HL-60/S4 treated with retinoic acid at 250 ng/mL for 4 days and 3 days (cell line): ENCODE data around the gene MOV10.

Source experiments
- in situ Hi-C: fragments of 300-500 bp; cut with MboI; formaldehyde crosslinking; loops from 2 replicates; pipeline ENCODE4 v1.7.0; 2022; ENCODE audit warnings: low sequenced_read_pairs

Gene MOV10

DNA sequence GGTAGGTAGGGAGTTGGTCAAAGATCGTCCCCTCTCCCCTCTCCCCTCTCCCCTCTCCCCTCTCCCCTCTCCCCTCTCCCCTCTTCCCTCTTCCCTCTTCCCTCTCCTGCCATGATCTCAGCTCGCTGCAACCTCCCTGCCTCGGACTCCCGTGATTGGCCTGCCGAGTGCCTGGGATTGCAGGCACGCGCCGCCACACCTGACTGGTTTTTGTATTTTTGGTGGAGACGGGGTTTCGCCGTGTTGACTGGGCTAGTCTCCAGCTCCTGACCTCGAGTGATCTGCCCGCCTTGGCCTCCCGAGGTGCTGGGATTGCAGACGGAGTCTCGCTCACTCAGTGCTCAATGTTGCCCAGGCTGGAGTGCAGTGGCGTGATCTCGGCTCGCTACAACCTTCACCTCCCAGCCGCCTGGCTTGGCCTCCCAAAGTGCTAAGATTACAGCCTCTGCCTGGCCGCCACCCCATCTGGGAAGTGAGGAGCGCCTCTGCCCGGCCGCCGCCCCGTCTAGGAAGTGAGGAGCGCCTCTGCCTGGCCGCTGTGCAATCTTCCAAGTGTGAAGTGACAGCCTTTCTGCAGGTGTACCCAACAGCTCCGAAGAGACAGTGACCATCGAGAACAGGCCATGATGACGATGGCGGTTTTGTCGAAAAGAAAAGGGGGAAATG lies 54.0 kb downstream of the MOV10 start:
- in situ Hi-C loops: loop anchor here (25.0 kb wide), 1 partner anchor 959 kb away; no protein-coding TSS in a partner anchor

DNA sequence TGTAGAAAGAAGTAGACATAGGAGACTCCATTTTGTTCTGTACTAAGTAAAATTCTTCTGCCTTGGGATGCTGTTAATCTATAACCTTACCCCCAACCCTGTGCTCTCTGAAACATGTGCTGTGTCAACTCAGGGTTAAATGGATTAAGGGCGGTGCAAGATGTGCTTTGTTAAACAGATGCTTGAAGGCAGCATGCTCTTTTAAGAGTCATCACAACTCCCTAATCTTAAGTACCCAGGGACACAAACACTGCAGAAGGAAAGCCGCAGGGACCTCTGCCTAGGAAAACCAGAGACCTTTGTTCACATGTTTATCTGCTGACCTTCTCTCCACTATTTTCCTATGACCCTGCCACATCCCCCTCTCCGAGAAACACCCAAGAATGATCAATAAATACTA lies 54.6 kb downstream of the MOV10 start:
- in situ Hi-C loops: loop anchor here (25.0 kb wide), 1 partner anchor 958 kb away; no protein-coding TSS in a partner anchor

DNA sequence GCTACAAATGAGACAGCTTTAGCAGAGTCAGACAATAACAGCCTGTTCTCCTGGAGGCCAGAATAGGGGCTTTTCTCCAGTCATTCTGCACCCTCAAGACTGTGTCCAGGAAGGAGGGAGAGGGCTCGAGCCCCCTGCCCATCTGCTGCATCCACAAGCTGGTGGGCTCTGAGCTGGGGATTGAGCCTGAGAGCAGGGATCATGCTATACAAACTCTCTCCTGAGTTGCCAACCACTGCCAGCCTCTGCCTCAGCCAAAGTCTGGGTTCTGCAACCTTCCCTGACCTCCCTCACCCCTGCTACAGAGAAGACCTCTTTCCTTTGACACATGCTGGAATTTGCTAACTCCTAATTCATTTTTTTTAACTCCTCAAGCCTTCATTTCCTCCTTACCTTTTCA lies 55.5 kb downstream of the MOV10 start:
- in situ Hi-C loops: loop anchor here (25.0 kb wide), 1 partner anchor 957 kb away; no protein-coding TSS in a partner anchor

DNA sequence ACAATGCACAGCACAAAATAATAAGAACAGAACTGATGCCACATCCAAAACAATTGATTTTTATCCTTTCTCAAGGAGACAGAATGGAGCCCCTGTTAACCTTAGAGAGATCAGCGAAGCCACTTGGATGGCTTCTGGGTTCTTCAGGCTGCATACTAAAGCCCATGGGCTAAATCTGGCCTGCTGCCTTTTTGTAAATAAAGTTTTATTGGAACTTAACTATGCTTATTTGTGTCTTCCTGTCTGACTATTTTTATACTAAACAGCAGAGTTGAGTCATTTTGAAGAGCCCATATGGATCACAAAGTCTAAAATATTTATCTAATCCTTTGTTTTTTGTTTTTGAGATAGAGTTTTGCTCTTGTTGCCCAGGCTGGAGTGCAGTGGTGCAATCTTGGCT lies 57.0 kb downstream of the MOV10 start:
- in situ Hi-C loops: loop anchor here (25.0 kb wide), 1 partner anchor 956 kb away; no protein-coding TSS in a partner anchor

DNA sequence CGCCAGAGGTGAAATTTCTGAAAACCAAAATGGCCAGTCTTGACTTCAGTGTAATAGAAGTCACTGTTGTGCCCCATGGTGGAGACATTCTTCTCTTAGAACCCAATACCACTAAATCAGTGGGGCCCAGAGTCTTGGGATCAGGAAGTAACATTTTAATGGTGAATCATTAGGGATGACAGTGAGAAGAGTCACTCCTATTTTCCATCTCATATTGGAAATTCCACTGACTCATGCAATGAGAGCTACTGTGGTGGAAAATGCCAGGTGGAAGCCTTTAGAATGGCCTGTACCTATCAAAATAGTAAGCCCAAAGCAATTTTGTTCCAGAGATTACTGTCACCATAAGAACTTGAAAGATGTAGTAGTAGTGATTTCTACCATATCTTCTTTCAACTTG lies 61.3 kb downstream of the MOV10 start:
- in situ Hi-C loops: loop anchor here (25.0 kb wide), 1 partner anchor 952 kb away; no protein-coding TSS in a partner anchor

DNA sequence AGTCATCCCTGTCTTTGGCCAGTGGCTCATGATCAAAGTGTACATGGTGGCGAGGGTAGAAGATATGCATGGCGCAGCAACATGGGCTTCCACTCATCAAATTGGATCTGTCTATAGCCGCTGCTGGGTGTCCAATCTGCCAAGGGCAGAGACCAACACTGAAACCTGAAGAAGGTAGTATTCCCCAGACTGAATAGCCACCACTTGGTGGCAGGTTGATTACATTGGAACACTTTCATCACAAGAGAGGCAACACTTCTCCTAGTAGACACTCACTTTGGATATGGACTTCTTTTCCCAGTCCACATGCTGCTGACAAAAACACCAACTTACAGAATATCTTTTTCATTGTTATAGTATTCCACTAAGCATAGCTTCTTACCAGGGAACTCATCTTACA lies 63.1 kb downstream of the MOV10 start:
- in situ Hi-C loops: loop anchor here (25.0 kb wide), 1 partner anchor 950 kb away; no protein-coding TSS in a partner anchor

DNA sequence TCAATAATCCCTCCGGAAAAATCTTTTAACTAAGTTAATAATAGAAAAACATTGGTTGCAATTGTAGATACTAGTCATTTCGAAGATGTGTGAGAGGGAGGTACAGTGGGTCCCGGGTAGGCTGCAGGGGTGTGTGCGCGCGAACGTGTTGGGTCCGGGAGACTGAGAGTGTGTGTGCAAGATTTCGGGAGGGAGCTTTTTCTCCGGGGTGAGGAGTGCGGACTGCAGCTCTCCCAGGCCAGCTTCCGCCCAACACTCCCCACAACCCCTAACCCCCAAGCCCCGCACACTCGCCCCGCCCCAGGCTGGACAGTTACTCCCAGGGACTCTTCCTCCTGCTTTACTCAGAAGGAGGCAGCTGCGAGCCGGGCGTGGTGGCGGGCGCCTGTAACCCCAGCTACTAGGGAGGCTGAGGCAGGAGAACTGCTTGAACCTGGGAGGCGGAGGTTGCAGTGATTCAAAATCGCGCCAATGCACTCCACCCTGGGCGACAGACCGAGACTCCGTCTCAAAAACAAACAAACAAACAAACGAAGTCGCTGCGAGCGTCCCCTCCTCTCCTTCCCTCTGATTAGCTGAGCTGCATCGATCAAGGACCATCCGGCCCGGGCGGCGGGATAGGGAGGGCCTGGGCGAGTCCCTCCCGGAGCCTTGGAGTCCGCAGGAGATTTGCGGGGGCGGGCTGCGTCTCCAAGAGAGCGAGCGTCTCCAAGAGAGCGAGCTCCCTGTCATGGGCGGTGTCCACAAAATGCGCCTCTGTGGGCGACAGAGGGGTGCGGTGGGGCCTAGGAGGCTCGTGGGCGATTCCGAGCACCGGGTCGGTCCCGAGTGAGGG lies 68.9 kb downstream of the MOV10 start:
- in situ Hi-C loops: loop anchor here (25.0 kb wide), 1 partner anchor 944 kb away; no protein-coding TSS in a partner anchor

DNA sequence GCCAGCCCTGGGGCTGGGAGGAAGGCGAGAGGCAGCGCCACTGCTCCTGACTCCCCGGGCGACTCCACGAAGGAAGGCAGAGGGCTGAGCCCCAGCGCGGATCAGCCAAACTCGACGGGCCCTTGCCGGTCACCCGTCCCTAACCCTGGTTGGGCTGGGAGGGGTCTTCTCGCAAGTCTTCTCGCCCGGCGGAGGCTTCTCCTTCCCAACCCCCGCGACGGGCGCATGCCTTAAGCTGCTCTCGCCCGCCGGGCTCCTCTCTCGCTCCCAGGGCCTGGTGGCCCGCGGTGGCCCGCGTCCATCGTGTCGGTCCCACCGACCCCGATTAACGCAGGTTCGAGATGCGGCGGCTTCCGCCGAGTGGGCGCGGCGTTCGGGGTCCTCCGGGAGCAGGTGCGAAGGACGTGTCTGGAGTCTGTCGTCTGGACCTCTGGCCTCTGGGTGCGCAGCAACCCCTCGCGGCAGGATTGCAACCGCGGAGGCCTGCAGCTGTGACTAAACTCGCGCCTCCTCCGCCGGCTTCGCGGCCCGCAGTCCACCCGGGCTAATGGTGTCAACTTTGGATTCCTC lies 69.6 kb downstream of the MOV10 start:
- in situ Hi-C loops: loop anchor here (25.0 kb wide), 1 partner anchor 943 kb away; no protein-coding TSS in a partner anchor

DNA sequence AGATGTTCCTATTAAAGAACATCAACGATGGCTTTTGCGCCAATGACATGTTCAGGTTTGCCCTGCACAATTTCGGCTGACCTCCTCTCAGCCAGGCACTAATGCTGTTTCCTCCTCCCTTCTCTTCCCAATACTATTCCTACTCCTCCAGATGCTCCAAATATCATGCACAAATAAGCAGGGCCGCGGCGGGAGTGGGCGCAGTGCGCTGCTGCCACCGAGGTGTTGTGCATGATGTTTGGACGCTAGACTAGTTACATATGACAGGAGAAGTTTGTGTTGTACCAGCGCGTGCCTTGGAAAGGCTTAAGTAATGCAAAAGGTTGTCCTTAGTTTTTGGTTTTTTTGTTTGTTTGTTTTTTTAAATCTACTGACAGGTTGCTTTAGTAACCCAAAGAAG lies 73.9 kb downstream of the MOV10 start:
- in situ Hi-C loops: loop anchor here (25.0 kb wide), 1 partner anchor 939 kb away; no protein-coding TSS in a partner anchor
